Astrocyte (in vitro differentiated cells and primary cell): Measurements from ENCODE around the gene FXYD7.

Experiments
- CTCF ChIP-seq: IDR thresholded peaks from 2 replicates; pipeline ENCODE4 v1.5.1; 2011; ENCODE audit warnings: low read depth, mild to moderate bottlenecking, inconsistent platforms, low read length, moderate library complexity; ENCODE audit not compliant: insufficient read depth
- EZH2 ChIP-seq: IDR thresholded peaks from 2 replicates; pipeline ENCODE4 v1.6.1; 2012; ENCODE audit warnings: mild to moderate bottlenecking, low read length, inconsistent platforms; ENCODE audit not compliant: insufficient read depth

- TF ChIP-seq CTCF = no peak
- TF ChIP-seq EZH2 = no peak
Observed at GRCh38 chr19:35125749-35126623, 17.1 kb upstream of the FXYD7 start.
